OCI-LY7 (cell line): ENCODE results near the gene AQP12A.
"Not testable (repeated sequence)": the region's sequence is repeated elsewhere in the genome, so short reads cannot be mapped to it uniquely, and the experiment has no call there.

ENCODE experiments used
- CTCF ChIP-seq: fragments of 200-600 bp; sonication (generic); conservative IDR thresholded peaks from 2 replicates; pipeline ENCODE4 v1.5.1; 2014; ENCODE audit warnings: mild to moderate bottlenecking, antibody characterized with exemption, low read length, moderate library complexity, mixed read lengths
- EZH2phosphoT487 ChIP-seq: fragments of 200-600 bp; sonication (generic); IDR thresholded peaks from 2 replicates; pipeline ENCODE4 v1.6.1; 2018; ENCODE audit warnings: low read depth, borderline replicate concordance, mild to moderate bottlenecking, mixed run types, antibody characterized with exemption, low read length, moderate library complexity, mixed read lengths

DNA sequence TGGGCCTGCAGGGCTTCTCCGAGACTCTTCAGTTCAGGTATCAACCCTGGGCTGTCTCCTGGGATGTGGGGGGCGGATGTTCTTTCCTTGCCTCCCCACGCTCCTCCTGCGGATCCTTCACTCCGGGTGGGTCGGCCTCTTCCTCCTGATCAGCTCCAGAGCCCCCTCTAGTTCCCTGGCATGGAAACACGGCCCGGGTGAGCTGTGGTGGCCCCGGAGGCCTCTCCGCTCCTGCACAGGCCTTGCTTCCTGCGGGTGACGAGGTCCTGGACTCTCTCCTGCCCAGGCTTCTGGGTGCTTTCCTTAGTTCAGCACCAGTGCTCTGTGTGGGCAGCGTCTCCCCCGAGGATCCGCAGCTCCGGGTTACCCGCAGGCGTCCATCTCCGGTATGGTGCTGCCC lies 3.9 kb downstream of the AQP12A start:
- TF ChIP-seq CTCF, EZH2phosphoT487: not testable (repeated sequence)
